SK-N-SH treated with all-trans-retinoic acid at 6 μM for 48 hours (cell line): Measurements from ENCODE around the gene EGFL7.

Experiments used
- ATAC-seq: fragments of 200-7000 bp; cut with Tn5 transposase; 3 replicates; pipeline ENCODE4 v1.9.1; 2020; ENCODE audit warnings: mild to moderate bottlenecking, moderate library complexity
- ARNTL ChIP-seq: fragments of 450-650 bp; formaldehyde crosslinking; IDR thresholded peaks from 2 replicates; pipeline ENCODE4 v1.5.0; 2020; ENCODE audit warnings: low read depth, mild to moderate bottlenecking, moderate library complexity, borderline replicate concordance
- CREB5 ChIP-seq: fragments of 250-450 bp; sonication (Bioruptor Pico); IDR thresholded peaks from 2 replicates; pipeline ENCODE4 v1.5.1; 2020; ENCODE audit warnings: low read depth, mild to moderate bottlenecking, moderate library complexity
- CSDC2 ChIP-seq: fragments of 250-450 bp; sonication (Bioruptor Pico); IDR thresholded peaks from 2 replicates; pipeline ENCODE4 v1.5.0; 2020; ENCODE audit warnings: mild to moderate bottlenecking, moderate library complexity
- CSRNP3 ChIP-seq: fragments of 250-450 bp; sonication (Bioruptor Pico); IDR thresholded peaks from 2 replicates; pipeline ENCODE4 v1.5.1; 2021; ENCODE audit warnings: mild to moderate bottlenecking, moderate library complexity
- ESRRG ChIP-seq: fragments of 250-450 bp; sonication (Bioruptor Pico); IDR thresholded peaks from 2 replicates; pipeline ENCODE4 v1.6.1; 2021; ENCODE audit warnings: mild to moderate bottlenecking
- GLIS3 ChIP-seq: fragments of 250-450 bp; sonication (Bioruptor Pico); IDR thresholded peaks from 2 replicates; pipeline ENCODE4 v1.5.0; 2020; ENCODE audit warnings: mild to moderate bottlenecking, moderate library complexity
- ISL1 ChIP-seq: fragments of 250-450 bp; sonication (Bioruptor Pico); IDR thresholded peaks from 2 replicates; pipeline ENCODE4 v2.1.2; 2022; ENCODE audit warnings: mild to moderate bottlenecking, moderate library complexity
- OSR1 ChIP-seq: fragments of 250-450 bp; sonication (Bioruptor Pico); IDR thresholded peaks from 2 replicates; pipeline ENCODE4 v1.8.0; 2022; ENCODE audit warnings: moderate library complexity, mild to moderate bottlenecking, inconsistent platforms
- PATZ1 ChIP-seq: fragments of 250-450 bp; sonication (Bioruptor Pico); IDR thresholded peaks from 2 replicates; pipeline ENCODE4 v1.8.0; 2020; ENCODE audit warnings: mild to moderate bottlenecking, moderate library complexity, borderline replicate concordance
- RARB ChIP-seq: fragments of 250-450 bp; sonication (Bioruptor Pico); IDR thresholded peaks from 2 replicates; pipeline ENCODE4 v1.8.0; 2021; ENCODE audit warnings: mild to moderate bottlenecking, moderate library complexity
- SNAI2 ChIP-seq: fragments of 250-450 bp; sonication (Bioruptor Pico); IDR thresholded peaks from 2 replicates; pipeline ENCODE4 v1.5.0; 2020; ENCODE audit warnings: mild to moderate bottlenecking, moderate library complexity
- TCF4 ChIP-seq: fragments of 250-450 bp; sonication (Bioruptor Pico); IDR thresholded peaks from 2 replicates; pipeline ENCODE4 v1.8.0; 2021; ENCODE audit warnings: mild to moderate bottlenecking, moderate library complexity, borderline replicate concordance
- TOX ChIP-seq: fragments of 250-450 bp; sonication (Bioruptor Pico); IDR thresholded peaks from 2 replicates; pipeline ENCODE4 v1.8.0; 2021; ENCODE audit warnings: mild to moderate bottlenecking, moderate library complexity, borderline replicate concordance
- TSHZ2 ChIP-seq: fragments of 250-450 bp; sonication (Bioruptor Pico); IDR thresholded peaks from 2 replicates; pipeline ENCODE4 v1.5.0; 2020; ENCODE audit warnings: mild to moderate bottlenecking, moderate library complexity
- ZC3H10 ChIP-seq: fragments of 250-450 bp; sonication (Bioruptor Pico); IDR thresholded peaks from 2 replicates; pipeline ENCODE4 v1.5.1; 2021; ENCODE audit warnings: mild to moderate bottlenecking, moderate library complexity
- ZFP3 ChIP-seq: fragments of 250-450 bp; sonication (Bioruptor Pico); IDR thresholded peaks from 2 replicates; pipeline ENCODE4 v1.5.0; 2020; ENCODE audit warnings: mild to moderate bottlenecking, moderate library complexity
- ZFP30 ChIP-seq: fragments of 450-650 bp; formaldehyde crosslinking; IDR thresholded peaks from 2 replicates; pipeline ENCODE4 v1.5.0; 2022; ENCODE audit warnings: mild to moderate bottlenecking, moderate library complexity
- ZNF565 ChIP-seq: fragments of 450-650 bp; formaldehyde crosslinking; conservative IDR thresholded peaks from 2 replicates; pipeline ENCODE4 v1.5.0; 2020; ENCODE audit warnings: low read depth, mild to moderate bottlenecking, moderate library complexity
- ZNF8 ChIP-seq: fragments of 450-650 bp; formaldehyde crosslinking; IDR thresholded peaks from 2 replicates; pipeline ENCODE4 v1.5.0; 2020; ENCODE audit warnings: mild to moderate bottlenecking, moderate library complexity

EGFL7 gene

GRCh38 chr9:136646827-136647711 is 15.6 kb upstream of the EGFL7 start:
- no peak for ATAC-seq
- TF ChIP-seq TCF4 (no peak), ZNF8 (CRISPR knock-in tag) (no peak), CREB5 (CRISPR knock-in tag) (no peak), OSR1 (CRISPR knock-in tag) (no peak), ARNTL (CRISPR knock-in tag) (no peak), ISL1 (no peak), TOX (no peak), CSRNP3 (CRISPR knock-in tag) (no peak), ZFP30 (CRISPR knock-in tag) (no peak), CSDC2 (CRISPR knock-in tag) (no peak), ZC3H10 (CRISPR knock-in tag) (no peak), PATZ1 (CRISPR knock-in tag) (no peak), GLIS3 (CRISPR knock-in tag) (no peak)
- TF ChIP-seq, all 23 proteins: peak for 0

GRCh38 chr9:136648751-136649150 is 14.0 kb upstream of the EGFL7 start:
- TF ChIP-seq CSRNP3 (CRISPR knock-in tag) (no peak), TCF4 (no peak)
- no peak for ATAC-seq

GRCh38 chr9:136650021-136650420 is 12.7 kb upstream of the EGFL7 start:
- ATAC-seq = no peak
- TF ChIP-seq RARB (CRISPR knock-in tag) (no peak), CSRNP3 (CRISPR knock-in tag) (no peak), SNAI2 (no peak), ZNF565 (no peak), TCF4 (no peak)

GRCh38 chr9:136650648-136651047 is 12.1 kb upstream of the EGFL7 start:
- no peak for ATAC-seq

More at GRCh38 chr9:136650648-136651047, 12.1 kb upstream of the EGFL7 start:
- TF ChIP-seq ZFP3 (CRISPR knock-in tag) (no peak), ZFP30 (CRISPR knock-in tag) (no peak), ZNF8 (CRISPR knock-in tag) (no peak), ESRRG (CRISPR knock-in tag) (no peak), CREB5 (CRISPR knock-in tag) (no peak), CSRNP3 (CRISPR knock-in tag) (no peak), TSHZ2 (CRISPR knock-in tag) (no peak), ARNTL (CRISPR knock-in tag) (no peak), TOX (no peak), ZNF565 (no peak), CSDC2 (CRISPR knock-in tag) (no peak), GLIS3 (CRISPR knock-in tag) (no peak)
